Jurkat, Clone E6-1 (cell line): ENCODE measurements around the gene RNF217.
A peak's percentile ranks its signal among the peaks of the same experiment; 100 is the strongest.
"Not testable (repeated sequence)": the region's sequence is repeated elsewhere in the genome, so short reads cannot be mapped to it uniquely, and the experiment has no call there.

Experiments
- DNase-seq: peaks from one replicate; pipeline ENCODE4 v3.0.0-alpha.2; 2011; ENCODE audit warnings: low read depth, low spot score
- H3K4me3 ChIP-seq: 2 replicates; pipeline ENCODE4 v1.5.1; 2011; ENCODE audit warnings: mild to moderate bottlenecking, low read length, control low read depth, moderate library complexity

The RNF217 gene

GRCh38 chr6:125004797-125005595, 42.8 kb downstream of the RNF217 start:
- DNase-seq = no peak
- no peak overlapping the region for H3K4me3 ChIP-seq

GRCh38 chr6:125008261-125008703, 46.0 kb downstream of the RNF217 start:
- no peak for DNase-seq
- H3K4me3 ChIP-seq = no peak overlapping the region

- H3K4me3 ChIP-seq = no peak overlapping the region
- DNase-seq = no peak
Measured at GRCh38 chr6:125008957-125009356, 46.7 kb downstream of the RNF217 start.

- no peak for DNase-seq
- no peak overlapping the region for H3K4me3 ChIP-seq
Measured at GRCh38 chr6:125009578-125009977, 47.3 kb downstream of the RNF217 start.

GRCh38 chr6:125013938-125014660, 51.9 kb downstream of the RNF217 start:
- no peak overlapping the region for H3K4me3 ChIP-seq
- peak; percentile 2 for DNase-seq

- no peak for DNase-seq
- no peak overlapping the region for H3K4me3 ChIP-seq
Measured at GRCh38 chr6:125014661-125014957, 52.4 kb downstream of the RNF217 start.

GRCh38 chr6:125015152-125015551, 52.9 kb downstream of the RNF217 start:
- no peak overlapping the region for H3K4me3 ChIP-seq
- no peak for DNase-seq

- H3K4me3 ChIP-seq = no peak overlapping the region
- DNase-seq = no peak
Measured at GRCh38 chr6:125018136-125018535, 55.9 kb downstream of the RNF217 start.

GRCh38 chr6:125019281-125019680, 57.0 kb downstream of the RNF217 start:
- H3K4me3 ChIP-seq = no peak overlapping the region
- no peak for DNase-seq

GRCh38 chr6:125019918-125020317, 57.7 kb downstream of the RNF217 start:
- H3K4me3 ChIP-seq = no peak overlapping the region
- no peak for DNase-seq

GRCh38 chr6:125020385-125020784, 58.1 kb downstream of the RNF217 start:
- H3K4me3 ChIP-seq = no peak overlapping the region
- no peak for DNase-seq

- H3K4me3 ChIP-seq = no peak overlapping the region
- no peak for DNase-seq
Measured at GRCh38 chr6:125022391-125022989, 60.3 kb downstream of the RNF217 start.

- no peak for DNase-seq
Measured at GRCh38 chr6:125025164-125025854, 63.1 kb downstream of the RNF217 start.

GRCh38 chr6:125027287-125027686, 65.0 kb downstream of the RNF217 start:
- no peak overlapping the region for H3K4me3 ChIP-seq
- DNase-seq = no peak

More at GRCh38 chr6:125025164-125025854, 63.1 kb downstream of the RNF217 start:
- no peak overlapping the region for H3K4me3 ChIP-seq

GRCh38 chr6:125030969-125031368, 68.7 kb downstream of the RNF217 start:
- DNase-seq = no peak
- H3K4me3 ChIP-seq = no peak overlapping the region

- H3K4me3 ChIP-seq = no peak overlapping the region
Measured at GRCh38 chr6:125031385-125031784, 69.1 kb downstream of the RNF217 start.

GRCh38 chr6:125034929-125035328, 72.7 kb downstream of the RNF217 start:
- not testable (repeated sequence) for H3K4me3 ChIP-seq, DNase-seq

More at GRCh38 chr6:125031385-125031784, 69.1 kb downstream of the RNF217 start:
- no peak for DNase-seq

GRCh38 chr6:125036486-125036885, 74.2 kb downstream of the RNF217 start:
- not testable (repeated sequence) for DNase-seq, H3K4me3 ChIP-seq

GRCh38 chr6:125037827-125038226, 75.6 kb downstream of the RNF217 start:
- H3K4me3 ChIP-seq = no peak overlapping the region
- no peak for DNase-seq

GRCh38 chr6:125038925-125039324, 76.7 kb downstream of the RNF217 start:
- DNase-seq = no peak
- no peak overlapping the region for H3K4me3 ChIP-seq
